ENCODE results near the gene FRMD1.

GRCh38 chr6:168099201-168100010, 20.4 kb upstream of the FRMD1 start:
- TF ChIP-seq CTCF (IDR thresholded peaks at IDR 0.05) (no peak), SMAD4 (CRISPR knock-in tag; IDR thresholded peaks at IDR 0.05) (no peak), SMAD3 (CRISPR knock-in tag; IDR thresholded peaks at IDR 0.05; ENCODE audit: borderline replicate concordance) (no peak), KAT7 (CRISPR knock-in tag; IDR thresholded peaks at IDR 0.05; ENCODE audit: borderline replicate concordance) (no peak), MAX (CRISPR knock-in tag; IDR thresholded peaks at IDR 0.05) (no peak), TCF7 (CRISPR knock-in tag; IDR thresholded peaks at IDR 0.05; ENCODE audit: low read depth) (no peak)
